ENCODE data around the gene CFAP53.

Gene CFAP53

DNA sequence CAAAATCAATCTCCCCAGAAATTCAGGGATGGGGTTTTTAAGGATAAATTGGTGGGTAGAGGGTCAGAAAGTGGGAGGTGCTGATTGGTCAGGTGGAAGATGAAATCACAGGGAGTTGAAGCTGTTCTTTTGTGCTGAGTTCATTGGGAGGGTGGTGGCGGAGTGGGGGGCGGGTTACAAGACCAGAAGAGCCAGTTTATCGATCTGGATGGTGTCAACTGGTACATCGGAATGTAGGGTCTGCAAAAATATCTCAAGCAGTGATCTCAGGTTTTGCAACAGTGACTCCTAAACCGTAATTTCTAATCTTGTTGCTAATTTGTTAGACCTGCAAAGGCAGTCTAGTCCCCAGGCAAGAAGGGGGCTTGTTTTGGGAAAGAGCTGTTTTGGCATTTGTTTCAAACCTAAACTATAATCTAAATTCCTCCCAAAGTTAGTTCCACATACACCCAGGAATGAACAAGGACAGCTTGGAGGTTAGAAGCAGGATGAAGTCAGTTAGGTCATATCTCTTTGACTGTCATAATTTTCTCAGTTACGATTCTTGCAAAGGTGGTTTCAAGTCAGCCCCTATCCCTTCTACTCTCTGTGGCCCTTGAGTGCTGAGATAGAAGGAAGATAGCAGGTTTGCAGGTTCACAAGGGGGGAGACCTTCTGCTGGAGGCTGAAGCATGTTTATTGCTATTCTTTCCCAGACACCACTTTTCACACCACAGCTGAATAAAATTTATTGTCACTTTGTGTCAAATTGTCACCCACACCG, 33.5 kb upstream of the CFAP53 start:
- no peaks in the 10 kb centered on the region for H4K20me1 ChIP-seq (ENCODE audit: insufficient read depth, low read length)
- H3K27ac ChIP-seq (ENCODE audit: low read length), result no peak overlapping the region
- H3K9ac ChIP-seq (ENCODE audit: low read length), result no peak overlapping the region
- peaks cover 23% of the 10 kb centered on the region for H3K27me3 ChIP-seq (ENCODE audit: low read depth, low read length)
- TF ChIP-seq, protein P1, sequence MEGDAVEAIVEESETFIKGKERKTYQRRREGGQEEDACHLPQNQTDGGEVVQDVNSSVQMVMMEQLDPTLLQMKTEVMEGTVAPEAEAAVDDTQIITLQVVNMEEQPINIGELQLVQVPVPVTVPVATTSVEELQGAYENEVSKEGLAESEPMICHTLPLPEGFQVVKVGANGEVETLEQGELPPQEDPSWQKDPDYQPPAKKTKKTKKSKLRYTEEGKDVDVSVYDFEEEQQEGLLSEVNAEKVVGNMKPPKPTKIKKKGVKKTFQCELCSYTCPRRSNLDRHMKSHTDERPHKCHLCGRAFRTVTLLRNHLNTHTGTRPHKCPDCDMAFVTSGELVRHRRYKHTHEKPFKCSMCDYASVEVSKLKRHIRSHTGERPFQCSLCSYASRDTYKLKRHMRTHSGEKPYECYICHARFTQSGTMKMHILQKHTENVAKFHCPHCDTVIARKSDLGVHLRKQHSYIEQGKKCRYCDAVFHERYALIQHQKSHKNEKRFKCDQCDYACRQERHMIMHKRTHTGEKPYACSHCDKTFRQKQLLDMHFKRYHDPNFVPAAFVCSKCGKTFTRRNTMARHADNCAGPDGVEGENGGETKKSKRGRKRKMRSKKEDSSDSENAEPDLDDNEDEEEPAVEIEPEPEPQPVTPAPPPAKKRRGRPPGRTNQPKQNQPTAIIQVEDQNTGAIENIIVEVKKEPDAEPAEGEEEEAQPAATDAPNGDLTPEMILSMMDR (IDR thresholded peaks at IDR 0.05; ENCODE audit: low read depth, low read length), result no peak
- no peak for TF ChIP-seq EZH2phosphoT487 (IDR thresholded peaks at IDR 0.05; ENCODE audit: low read depth)
- no peaks in the 10 kb centered on the region for H3K79me2 ChIP-seq (ENCODE audit: low read length)
- no peak overlapping the region for H3K4me3 ChIP-seq (ENCODE audit: low read length)
- H3K4me2 ChIP-seq (ENCODE audit: low read length), result no peak overlapping the region
- H3K36me3 ChIP-seq (replicated peaks; ENCODE audit: low read depth, low read length), result no peaks in the 10 kb centered on the region
- peaks cover 11% of the 10 kb centered on the region for H3K4me1 ChIP-seq (ENCODE audit: low read length)
- no peak overlapping the region for H2AFZ ChIP-seq (ENCODE audit: low read depth, low read length)
- 0 out of 2 replicates have a peak, but pooled peaks cover 3% of the 10 kb centered on the region for H3K9me3 ChIP-seq (ENCODE audit: insufficient read depth, low read length)

DNA sequence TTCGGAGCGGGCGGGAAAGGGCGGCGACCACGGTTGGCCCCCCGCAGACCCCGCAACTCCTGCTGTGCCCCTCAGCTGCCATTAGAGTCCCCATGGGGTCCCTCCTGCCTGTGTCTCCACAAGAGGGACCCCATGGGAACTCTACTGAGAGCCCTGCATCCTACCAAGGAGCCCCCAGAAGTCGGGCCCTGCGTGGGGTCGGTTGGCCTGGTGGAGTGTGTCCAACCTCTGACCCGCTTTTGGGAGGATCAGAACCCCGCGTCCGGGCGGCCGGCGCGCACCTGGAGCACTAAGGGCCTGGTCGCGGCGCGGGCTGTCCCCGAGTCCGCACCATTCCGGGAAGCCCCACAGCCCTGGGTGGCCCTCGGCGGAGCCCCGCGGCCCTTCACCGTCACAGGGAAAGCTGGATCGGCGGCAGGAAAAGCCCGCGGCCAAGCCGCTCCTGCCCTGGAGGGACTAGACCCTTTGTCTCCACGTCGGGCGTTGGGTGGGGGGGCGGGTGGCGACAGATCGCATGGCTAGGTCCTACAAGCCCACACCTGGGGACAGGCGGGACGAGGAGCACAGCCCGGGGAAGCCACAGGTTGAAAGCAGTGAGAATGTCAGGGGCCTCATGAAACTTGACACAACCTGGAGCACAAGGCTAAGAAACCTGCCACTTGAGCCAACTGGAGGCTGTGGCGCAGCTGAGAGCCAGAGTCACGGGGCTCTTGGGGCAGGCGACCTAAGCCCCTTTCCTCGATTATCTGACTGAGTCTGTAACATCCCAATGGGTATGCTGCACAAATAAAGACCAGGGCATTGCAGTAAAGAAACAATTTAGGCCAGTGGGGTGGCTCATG, 32.4 kb upstream of the CFAP53 start:
- Histone ChIP-seq H2AFZ (ENCODE audit: low read depth, low read length) (no peak overlapping the region), H3K9ac (ENCODE audit: low read length) (no peak overlapping the region), H3K4me3 (ENCODE audit: low read length) (peak overlapping the region; percentile 73), H3K79me2 (ENCODE audit: low read length) (no peaks in the 10 kb centered on the region), H3K4me1 (ENCODE audit: low read length) (peaks cover 11% of the 10 kb centered on the region), H4K20me1 (ENCODE audit: insufficient read depth, low read length) (no peaks in the 10 kb centered on the region), H3K27me3 (ENCODE audit: low read depth, low read length) (peaks cover 17% of the 10 kb centered on the region), H3K36me3 (replicated peaks; ENCODE audit: low read depth, low read length) (no peaks in the 10 kb centered on the region), H3K9me3 (ENCODE audit: insufficient read depth, low read length) (no peaks in the 10 kb centered on the region), H3K4me2 (ENCODE audit: low read length) (peak overlapping the region; percentile 87), H3K27ac (ENCODE audit: low read length) (no peak overlapping the region)
- TF ChIP-seq, protein P1 (IDR thresholded peaks at IDR 0.05; ENCODE audit: low read depth, low read length), result no peak
- no peak for TF ChIP-seq EZH2phosphoT487 (IDR thresholded peaks at IDR 0.05; ENCODE audit: low read depth)

GRCh38 chr18:50297621-50298442, 31.5 kb upstream of the CFAP53 start:
- Histone ChIP-seq H3K27ac (ENCODE audit: low read length) (no peak overlapping the region), H3K4me2 (ENCODE audit: low read length) (peak overlapping the region; percentile 87), H3K4me1 (ENCODE audit: low read length) (peaks cover 11% of the 10 kb centered on the region), H3K9me3 (ENCODE audit: insufficient read depth, low read length) (no peaks in the 10 kb centered on the region), H3K36me3 (replicated peaks; ENCODE audit: low read depth, low read length) (no peaks in the 10 kb centered on the region), H3K27me3 (ENCODE audit: low read depth, low read length) (peaks cover 17% of the 10 kb centered on the region), H4K20me1 (ENCODE audit: insufficient read depth, low read length) (no peaks in the 10 kb centered on the region), H2AFZ (ENCODE audit: low read depth, low read length) (peak overlapping the region; percentile 93), H3K9ac (ENCODE audit: low read length) (peak overlapping the region; percentile 14; the same call in 1 of the 2 replicates), H3K4me3 (ENCODE audit: low read length) (peak overlapping the region; percentile 73), H3K79me2 (ENCODE audit: low read length) (no peaks in the 10 kb centered on the region)
- TF ChIP-seq, protein P1 (IDR thresholded peaks at IDR 0.05; ENCODE audit: low read depth, low read length), result no peak
- TF ChIP-seq EZH2phosphoT487 (IDR thresholded peaks at IDR 0.05; ENCODE audit: low read depth), result no peak

Data from OCI-LY3 (cell line).